Type B pancreatic cell (in vitro differentiated cells): ENCODE results near the gene PCDH15. TPM values are rescaled to one million over a fixed set of nuclear protein-coding genes. Genes with fewer than 3 reads are reported as not detected.

Experiments used
- DNase-seq: peaks from one replicate; pipeline ENCODE4 v3.0.0; 2021; ENCODE audit warnings: mixed read lengths; ENCODE audit not compliant: unreplicated experiment; ENCODE audit errors: extremely low spot score
- H3K27ac Mint-ChIP-seq: 2 replicates; pipeline ENCODE4 v1.8.0; 2021; ENCODE audit warnings: mild to moderate bottlenecking, mixed read lengths
- H3K27me3 Mint-ChIP-seq: 2 replicates; pipeline ENCODE4 v1.8.0; 2021; ENCODE audit warnings: mixed read lengths
- H3K36me3 Mint-ChIP-seq: 2 replicates; pipeline ENCODE4 v1.8.0; 2021; ENCODE audit warnings: mixed read lengths
- H3K4me1 Mint-ChIP-seq: one replicate; pipeline ENCODE4 v1.8.0; 2021; ENCODE audit warnings: mixed read lengths; ENCODE audit not compliant: unreplicated experiment
- H3K4me3 Mint-ChIP-seq: 2 replicates; pipeline ENCODE4 v1.8.0; 2021; ENCODE audit warnings: mild to moderate bottlenecking, mixed read lengths
- H3K9me3 Mint-ChIP-seq: 2 replicates; pipeline ENCODE4 v1.8.0; 2021; ENCODE audit warnings: mixed read lengths
- total RNA-seq: library from RNA; stranded (reverse); gene quantifications from 2 replicates; pipeline ENCODE4 v1.2.1, GENCODE V29; 2021; ENCODE audit warnings: low replicate concordance
- TF ChIP-seq, protein P1 (sequence below): fragments of 200-600 bp; sonication (generic); conservative IDR thresholded peaks from 2 replicates; pipeline ENCODE4 v1.5.0; 2021; ENCODE audit warnings: antibody characterized with exemption, mild to moderate bottlenecking

Gene PCDH15
- total RNA-seq, 1 donor from 2014 or later = 3.5 TPM

DNA sequence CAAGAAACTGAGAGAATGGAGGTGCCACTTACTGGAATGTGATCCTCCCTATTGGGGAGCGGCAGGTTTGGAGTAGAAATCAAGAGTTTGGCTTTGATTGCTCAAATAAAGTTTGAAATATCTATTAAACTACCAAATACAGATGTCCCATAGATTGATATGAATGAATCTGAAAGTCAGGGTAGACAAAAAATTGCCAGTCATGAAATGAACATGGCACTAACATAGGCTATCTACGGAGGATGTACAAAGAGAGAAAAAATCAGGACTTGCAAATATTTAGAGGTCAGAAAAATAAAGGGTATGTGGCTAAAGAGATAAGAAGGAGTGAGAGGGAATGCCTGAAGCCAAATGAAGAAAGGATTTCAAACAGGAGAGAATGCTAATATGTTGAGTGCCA lies 119.9 kb downstream of the PCDH15 start:
- TF ChIP-seq, protein P1, sequence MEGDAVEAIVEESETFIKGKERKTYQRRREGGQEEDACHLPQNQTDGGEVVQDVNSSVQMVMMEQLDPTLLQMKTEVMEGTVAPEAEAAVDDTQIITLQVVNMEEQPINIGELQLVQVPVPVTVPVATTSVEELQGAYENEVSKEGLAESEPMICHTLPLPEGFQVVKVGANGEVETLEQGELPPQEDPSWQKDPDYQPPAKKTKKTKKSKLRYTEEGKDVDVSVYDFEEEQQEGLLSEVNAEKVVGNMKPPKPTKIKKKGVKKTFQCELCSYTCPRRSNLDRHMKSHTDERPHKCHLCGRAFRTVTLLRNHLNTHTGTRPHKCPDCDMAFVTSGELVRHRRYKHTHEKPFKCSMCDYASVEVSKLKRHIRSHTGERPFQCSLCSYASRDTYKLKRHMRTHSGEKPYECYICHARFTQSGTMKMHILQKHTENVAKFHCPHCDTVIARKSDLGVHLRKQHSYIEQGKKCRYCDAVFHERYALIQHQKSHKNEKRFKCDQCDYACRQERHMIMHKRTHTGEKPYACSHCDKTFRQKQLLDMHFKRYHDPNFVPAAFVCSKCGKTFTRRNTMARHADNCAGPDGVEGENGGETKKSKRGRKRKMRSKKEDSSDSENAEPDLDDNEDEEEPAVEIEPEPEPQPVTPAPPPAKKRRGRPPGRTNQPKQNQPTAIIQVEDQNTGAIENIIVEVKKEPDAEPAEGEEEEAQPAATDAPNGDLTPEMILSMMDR = no peak
- Mint-ChIP-seq H3K27me3 (no peaks in the 10 kb centered on the region), H3K4me3 (no peak overlapping the region), H3K36me3 (no peaks in the 10 kb centered on the region), H3K27ac (no peak overlapping the region), H3K9me3 (no peaks in the 10 kb centered on the region), H3K4me1 (no peaks in the 10 kb centered on the region)
- no peak for DNase-seq

DNA sequence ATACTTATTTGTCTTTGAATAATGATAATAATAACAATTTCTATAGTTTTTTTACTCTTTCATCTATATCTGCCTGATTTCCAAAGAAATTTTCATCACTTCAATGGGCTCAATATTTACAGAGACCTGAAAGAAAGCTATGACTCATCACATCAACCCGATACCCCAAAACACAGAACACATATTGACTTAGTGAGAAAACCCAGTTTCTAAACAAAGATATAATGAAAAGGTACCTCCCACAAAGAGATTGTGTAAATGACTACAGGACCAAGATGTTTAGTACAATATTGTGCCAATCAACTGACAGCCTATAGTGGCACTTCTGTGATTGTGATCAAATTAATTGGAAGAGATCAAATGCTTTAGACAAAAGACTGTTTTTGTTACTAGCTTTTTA lies 133.9 kb downstream of the PCDH15 start:
- TF ChIP-seq, protein P1 = no peak
- H3K27ac Mint-ChIP-seq = no peak overlapping the region
- no peaks in the 10 kb centered on the region for H3K27me3 Mint-ChIP-seq
- DNase-seq = no peak
- H3K4me3 Mint-ChIP-seq = no peak overlapping the region
- H3K36me3 Mint-ChIP-seq = no peaks in the 10 kb centered on the region
- no peaks in the 10 kb centered on the region for H3K4me1 Mint-ChIP-seq
- no peaks in the 10 kb centered on the region for H3K9me3 Mint-ChIP-seq

DNA sequence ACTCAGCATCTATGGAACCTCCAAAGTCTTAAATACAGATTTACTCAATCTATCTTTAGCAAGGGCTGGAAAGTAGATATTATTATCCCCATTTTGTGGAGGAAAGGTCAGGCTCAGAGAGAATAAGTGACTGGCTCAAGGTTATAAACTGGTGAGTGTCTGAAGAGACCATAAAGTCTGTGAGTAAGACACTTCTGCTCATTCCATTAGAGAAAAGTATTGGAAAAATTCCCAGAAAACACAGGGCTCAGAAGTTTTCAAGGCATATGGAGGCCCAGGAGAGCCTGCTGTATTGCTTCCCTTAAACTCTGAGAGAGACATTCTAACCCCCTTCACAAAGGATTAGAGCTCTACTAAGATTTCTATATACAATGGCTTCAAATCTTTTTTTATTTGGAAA lies 134.8 kb downstream of the PCDH15 start:
- TF ChIP-seq, protein P1 = no peak
- Mint-ChIP-seq H3K4me1 (no peaks in the 10 kb centered on the region), H3K4me3 (no peak overlapping the region), H3K36me3 (no peaks in the 10 kb centered on the region), H3K27ac (no peak overlapping the region), H3K27me3 (no peaks in the 10 kb centered on the region), H3K9me3 (no peaks in the 10 kb centered on the region)
- no peak for DNase-seq

DNA sequence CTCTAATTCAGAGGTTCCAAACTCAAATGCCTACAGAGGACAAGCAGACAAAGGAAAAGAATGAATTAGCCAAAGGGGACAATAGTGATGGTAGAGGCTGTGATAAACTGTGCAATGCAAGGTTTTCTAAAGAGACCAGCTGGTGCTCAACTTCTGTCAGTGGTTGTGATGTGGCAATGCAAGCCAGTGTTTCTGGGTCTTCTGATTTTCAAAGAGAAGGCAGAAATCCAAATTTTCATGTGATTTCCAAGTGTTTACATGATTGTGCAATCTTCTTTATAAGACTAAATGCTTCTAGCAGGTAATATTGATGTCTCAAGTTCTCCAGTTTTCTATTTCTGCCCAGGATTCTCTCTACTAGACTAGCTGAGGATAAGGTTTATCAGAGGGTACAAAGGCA lies 135.9 kb downstream of the PCDH15 start:
- TF ChIP-seq, protein P1 = no peak
- H3K9me3 Mint-ChIP-seq = no peaks in the 10 kb centered on the region
- no peaks in the 10 kb centered on the region for H3K4me1 Mint-ChIP-seq
- no peak for DNase-seq
- no peaks in the 10 kb centered on the region for H3K36me3 Mint-ChIP-seq
- no peaks in the 10 kb centered on the region for H3K27me3 Mint-ChIP-seq
- H3K4me3 Mint-ChIP-seq = no peak overlapping the region
- H3K27ac Mint-ChIP-seq = no peak overlapping the region

DNA sequence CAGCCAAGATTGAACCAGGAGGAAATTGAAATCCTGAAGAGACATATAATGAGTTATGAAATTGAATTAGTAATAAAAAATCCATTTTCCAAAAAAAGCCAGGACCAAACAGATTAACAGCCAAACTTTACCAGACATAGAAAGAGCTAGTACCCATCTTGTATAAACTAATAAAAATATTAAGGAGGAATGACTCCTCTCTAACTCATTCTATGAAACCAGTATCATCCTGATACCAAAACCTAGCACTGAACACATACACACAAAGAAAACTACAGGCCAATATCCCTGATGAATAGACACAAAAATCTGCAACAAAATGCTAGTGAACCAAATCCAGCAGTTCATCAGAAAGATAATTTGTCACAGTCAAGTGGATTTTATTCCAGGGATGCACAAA lies 140.6 kb downstream of the PCDH15 start:
- TF ChIP-seq, protein P1 = no peak
- H3K27me3 Mint-ChIP-seq = no peaks in the 10 kb centered on the region

DNA sequence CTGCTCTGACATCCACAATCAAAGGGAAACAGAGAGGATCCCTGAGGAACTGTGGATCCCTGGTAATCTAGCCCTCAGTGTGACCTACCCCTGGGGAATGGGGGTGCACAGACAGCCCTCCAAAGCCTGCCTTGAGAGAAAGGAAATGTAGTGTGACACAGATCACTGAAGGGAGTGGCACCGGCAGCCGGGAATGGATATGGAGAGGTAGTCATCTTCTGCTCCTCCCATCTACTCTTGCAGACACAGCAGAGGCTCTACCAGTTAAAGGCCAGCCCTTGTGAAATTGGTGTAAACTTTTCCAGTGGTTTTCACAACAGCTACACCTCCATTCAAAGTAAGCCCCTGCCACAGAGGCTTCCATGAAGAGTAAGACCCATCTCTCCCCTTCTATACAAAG lies 144.4 kb downstream of the PCDH15 start:
- H3K36me3 Mint-ChIP-seq = no peaks in the 10 kb centered on the region
- H3K27me3 Mint-ChIP-seq = no peaks in the 10 kb centered on the region
- no peak overlapping the region for H3K4me3 Mint-ChIP-seq
- no peak for DNase-seq
- H3K27ac Mint-ChIP-seq = no peak overlapping the region
- peaks cover 5% of the 10 kb centered on the region for H3K9me3 Mint-ChIP-seq
- H3K4me1 Mint-ChIP-seq = no peaks in the 10 kb centered on the region
- TF ChIP-seq, protein P1 = no peak

More for the DNA sequence above, 140.6 kb downstream of the PCDH15 start:
- H3K9me3 Mint-ChIP-seq = peaks cover 5% of the 10 kb centered on the region
- H3K4me3 Mint-ChIP-seq = no peak overlapping the region
- no peaks in the 10 kb centered on the region for H3K36me3 Mint-ChIP-seq
- no peak for DNase-seq
- no peak overlapping the region for H3K27ac Mint-ChIP-seq
- no peaks in the 10 kb centered on the region for H3K4me1 Mint-ChIP-seq
